ENCODE measurements around the gene IGSF22.
A peak's percentile ranks its signal among the peaks of the same experiment; 100 is the strongest.

The IGSF22 gene

DNA sequence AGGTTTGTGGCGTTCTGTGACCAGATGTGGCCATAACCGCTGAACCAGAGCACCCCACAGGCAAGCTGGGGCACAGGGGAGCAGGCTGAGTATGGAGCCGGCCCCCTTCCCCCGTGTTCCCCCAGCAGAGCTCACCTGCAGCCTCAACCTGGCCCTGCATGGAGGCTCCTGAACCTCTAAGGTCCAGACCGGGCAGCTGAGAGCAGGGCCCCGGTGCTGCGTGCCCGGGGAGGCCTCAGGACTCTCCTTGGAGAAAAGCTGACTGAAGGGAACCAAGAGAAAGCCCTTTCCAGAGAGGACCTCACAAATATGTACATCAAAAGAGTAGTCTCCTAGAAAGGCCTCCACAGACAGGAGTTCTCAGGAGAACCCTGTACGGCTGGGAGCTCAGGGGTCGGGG lies 17.4 kb upstream of the IGSF22 start:
- no peak for DNase-seq

- DNase-seq = no peak
These were observed 15.8 kb upstream of the IGSF22 start for GRCh38 chr11:18741783-18742182.

GRCh38 chr11:18739685-18740084 lies 13.7 kb upstream of the IGSF22 start:
- no peak for DNase-seq

GRCh38 chr11:18737642-18738041 lies 11.7 kb upstream of the IGSF22 start:
- no peak for DNase-seq

GRCh38 chr11:18736590-18737148 lies 10.7 kb upstream of the IGSF22 start:
- no peak for DNase-seq

DNA sequence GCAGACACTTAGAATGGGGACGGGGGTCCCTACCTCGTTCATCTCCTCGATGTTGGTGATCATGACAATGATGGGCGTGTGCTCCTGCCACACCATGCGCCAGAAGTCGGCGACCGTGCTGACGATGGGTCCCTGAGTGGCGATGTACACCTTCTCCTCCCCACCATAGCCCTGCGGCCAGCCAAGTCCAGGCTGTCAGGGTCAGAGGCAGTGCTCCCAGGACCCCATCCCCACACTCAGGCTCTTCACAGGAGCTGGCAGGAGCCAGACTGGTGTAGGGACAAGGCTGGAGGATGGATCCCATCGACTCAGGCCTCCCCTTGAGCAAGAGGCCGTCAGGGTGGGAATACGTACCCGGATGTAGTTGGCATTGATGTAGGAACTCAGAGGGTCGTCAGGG lies 7.2 kb upstream of the IGSF22 start:
- DNase-seq = no peak

DNA sequence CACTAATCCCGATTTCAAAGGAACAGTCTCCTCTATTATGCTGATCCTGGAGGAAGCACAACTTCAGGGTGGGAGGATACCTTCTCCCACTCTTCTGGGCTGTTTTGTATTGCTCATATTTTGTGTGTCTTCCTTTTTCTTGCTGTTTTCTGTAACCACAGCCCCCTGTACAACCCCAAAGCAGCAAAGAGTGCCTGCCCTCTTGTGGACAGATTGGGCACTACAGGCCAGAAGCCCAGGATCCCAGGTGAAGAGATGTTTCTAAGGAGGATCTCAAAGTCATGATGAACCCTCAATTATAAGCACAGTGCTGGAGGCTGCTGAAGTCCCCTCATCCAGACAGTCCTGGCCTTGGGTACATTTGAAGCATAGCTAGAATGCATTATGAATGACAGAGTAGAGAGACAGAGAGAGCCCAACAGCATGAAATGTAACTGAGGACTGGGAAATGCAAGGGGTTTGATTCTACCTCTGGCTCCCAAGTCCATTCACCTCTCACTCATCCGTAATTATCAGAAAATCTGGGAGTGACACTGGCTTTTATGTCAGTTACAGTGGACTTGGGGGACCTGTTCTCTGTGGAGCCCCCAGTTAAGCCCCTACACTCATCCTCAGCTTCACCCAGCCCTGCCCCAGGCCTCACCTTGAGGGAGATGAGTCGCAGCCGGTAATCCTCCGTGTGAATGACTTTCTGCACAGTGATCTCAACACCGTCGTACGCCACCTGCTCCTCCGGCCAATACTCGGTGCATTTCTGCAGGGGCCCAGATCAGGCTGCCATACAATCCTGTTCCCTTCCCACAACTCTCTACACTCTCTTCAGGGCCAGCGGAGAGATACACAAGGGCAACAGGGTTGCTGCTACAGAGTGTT lies 6.2 kb upstream of the IGSF22 start:
- DNase-seq = peak; percentile 51

DNA sequence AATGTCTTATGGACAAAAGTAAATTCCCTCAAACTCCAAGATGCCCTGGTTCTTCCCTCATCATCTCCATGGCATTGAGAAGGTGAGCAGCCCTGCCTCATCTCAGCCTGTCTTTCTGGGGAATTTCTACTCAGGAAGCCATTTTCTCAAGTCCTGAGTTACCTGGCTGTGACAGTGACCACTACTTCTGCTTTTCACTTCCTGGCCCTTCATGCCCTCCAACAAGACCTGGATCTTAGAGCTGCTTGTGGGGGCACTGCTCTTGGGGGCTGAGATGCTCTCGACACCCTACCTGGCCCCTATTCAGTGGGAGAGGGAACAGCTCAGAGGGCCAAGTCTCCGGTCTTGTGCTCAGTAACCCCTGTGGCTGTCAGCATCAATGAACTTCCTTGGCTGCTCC lies 5.5 kb upstream of the IGSF22 start:
- no peak for DNase-seq

DNA sequence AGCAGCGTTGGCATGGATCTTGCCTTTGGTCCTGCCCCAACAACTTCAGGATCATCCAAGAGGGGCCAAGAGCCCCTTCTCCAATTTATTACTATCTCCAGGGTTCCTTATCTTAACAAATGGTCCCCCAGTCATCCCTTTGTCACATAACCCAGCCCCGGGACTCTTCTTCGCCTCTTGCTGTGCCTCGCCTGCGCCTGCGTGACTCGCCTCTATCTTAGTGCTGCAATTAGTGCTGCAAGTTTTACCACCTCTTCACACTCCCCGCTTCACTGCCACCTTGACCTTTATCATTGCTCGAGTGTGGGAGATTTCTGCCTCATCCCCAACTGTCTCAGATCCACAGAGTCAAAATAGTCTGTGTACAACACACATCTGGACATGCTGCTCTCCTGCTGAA lies 4.0 kb upstream of the IGSF22 start:
- DNase-seq = no peak

DNA sequence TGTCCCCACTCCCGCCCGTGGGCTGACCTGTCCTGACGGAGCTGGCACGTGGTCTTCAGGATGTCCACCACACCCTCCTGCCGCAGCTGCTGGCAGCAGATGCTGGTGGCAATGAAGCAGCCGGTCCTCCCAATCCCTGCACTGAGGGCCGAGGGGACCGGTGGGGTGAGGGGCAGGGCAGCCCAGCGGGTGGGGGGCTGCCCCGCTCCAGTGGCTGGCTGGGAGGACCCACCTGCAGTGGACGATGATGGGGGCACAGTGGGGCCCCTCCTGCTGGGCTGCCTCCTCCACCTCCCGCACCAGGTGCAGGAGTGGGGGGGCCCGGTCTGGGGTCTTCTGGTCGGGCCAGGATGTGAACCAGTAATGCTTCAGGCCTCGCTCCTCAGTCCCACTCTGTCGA lies 3.4 kb upstream of the IGSF22 start:
- DNase-seq = no peak

- no peak for DNase-seq
These were observed 2.7 kb upstream of the IGSF22 start for GRCh38 chr11:18728658-18729057.

DNA sequence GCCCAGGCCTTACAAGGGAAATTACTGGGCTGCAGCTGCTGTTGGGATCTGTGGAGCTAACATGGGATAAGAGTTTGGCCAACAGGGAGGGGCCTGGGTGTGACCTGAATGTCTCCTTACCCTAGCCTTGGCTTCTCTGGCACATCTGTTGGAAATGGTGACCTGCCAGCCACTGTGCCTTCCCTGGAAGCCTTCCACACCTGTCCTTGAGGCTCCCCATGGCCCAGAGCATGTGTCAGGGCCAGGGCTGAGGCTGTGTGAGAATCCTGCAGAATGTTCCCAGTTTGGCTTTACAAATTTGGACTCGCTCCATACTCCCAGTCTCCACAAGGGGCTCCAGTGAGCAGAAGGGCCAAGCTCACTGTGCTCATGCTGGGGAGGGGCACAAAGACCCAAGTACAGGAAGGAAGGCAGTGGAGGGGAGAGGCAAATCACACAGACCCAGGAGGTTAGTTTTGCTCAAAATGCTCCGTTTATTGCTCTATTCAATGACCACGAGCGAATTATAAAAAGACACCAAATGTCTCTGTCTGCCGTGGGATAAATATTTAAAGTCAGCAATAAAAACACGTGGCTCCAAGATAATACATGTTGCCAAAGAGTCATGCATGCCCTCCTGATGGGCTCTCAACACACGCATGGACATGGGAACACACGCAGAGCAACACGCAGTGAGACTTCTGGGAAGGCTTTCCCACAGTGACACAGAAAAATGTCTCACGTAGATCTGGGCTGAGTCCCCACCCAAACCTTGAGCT lies 1.7 kb upstream of the IGSF22 start:
- peak; percentile 4 for DNase-seq

GRCh38 chr11:18723991-18724390 lies 2.0 kb downstream of the IGSF22 start:
- DNase-seq = no peak

DNA sequence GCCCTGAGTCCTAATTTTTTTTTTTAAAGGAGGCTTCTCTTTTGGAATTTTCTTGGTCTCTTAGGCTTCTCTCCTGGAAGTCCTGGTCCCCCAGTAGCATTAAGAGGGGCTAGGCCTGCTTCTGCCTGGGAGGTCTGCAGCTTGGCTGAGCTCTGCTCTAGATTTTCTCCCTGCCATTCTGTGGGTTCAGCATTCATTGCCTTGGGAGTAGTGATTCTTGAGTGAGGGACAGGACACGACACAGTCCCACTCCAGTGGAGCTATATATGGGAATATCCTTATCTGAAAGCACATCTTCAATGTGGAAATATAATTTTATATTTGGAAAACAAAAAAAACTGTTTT lies 3.7 kb downstream of the IGSF22 start:
- DNase-seq = no peak

DNA sequence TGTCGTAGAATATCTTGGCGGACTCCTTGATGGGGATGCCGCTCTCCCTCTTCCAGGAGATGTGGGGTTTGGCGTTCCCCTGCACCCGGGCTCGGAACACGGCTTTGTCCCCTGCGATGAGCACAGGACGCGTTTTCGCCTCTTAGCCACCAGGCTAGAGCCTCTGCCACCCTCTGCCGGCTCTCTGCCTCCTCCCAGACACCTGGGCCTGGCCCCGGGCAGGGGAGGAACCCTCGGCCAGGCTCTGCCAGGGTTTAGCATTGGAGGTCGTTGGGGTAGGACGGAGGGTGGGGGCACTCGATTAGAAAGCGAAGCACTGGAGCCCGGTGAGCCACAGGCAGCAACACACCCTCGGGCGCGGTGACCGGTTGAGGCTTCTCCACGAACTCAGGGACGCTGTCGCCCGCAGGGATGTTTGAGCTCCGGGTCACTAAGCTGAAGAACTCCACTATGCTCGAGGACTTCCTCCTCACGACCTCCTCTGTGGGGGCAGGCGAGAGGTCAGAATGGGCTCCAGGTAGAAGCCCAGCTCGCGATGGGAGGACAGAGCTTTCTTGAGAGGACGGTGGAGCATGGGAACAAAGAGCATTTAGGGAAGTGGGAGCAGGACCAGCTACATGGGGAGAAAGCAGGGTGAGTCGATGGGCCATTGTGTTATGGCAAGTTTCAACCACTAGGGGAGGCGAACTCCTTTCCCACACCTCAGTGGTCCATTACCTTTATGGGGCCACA lies 4.3 kb downstream of the IGSF22 start:
- peak; percentile 22 for DNase-seq

DNA sequence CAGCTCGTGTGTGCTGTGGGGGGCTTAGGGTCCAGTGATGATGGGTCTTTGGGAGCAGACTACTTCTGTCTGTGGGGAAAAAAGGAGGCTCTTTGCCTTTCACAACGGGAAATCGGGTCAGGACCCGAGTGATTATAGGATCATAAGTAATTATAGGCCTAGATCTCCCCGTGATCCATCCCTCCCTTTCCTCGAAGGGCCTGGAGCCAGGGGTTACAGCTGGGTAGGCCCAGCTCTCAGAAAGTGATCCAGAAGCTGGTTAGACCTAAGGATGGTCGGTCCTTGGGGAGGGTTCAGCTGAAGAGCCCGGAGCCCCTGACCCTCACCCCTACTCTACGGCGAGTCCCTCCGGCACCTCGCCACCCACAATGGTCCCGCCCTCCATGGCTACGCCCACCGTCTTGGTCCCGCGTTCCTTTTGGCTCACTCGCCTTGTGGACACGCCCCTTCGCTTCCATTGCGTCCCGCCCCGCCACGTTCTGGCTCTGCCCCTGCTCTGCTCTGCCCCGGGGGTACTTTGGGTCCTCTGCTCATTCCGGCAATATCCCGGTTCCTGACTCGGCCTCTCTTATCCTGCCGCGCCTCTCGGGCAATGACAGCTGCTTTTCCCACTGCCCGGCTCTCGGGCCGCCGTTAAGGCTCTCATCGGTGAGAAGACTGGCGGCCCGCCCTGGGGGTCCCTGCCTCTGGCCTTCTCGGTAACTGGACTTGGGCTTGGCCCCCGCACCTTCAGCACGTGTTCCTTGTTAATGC lies 5.0 kb downstream of the IGSF22 start:
- DNase-seq = peak; percentile 40

DNA sequence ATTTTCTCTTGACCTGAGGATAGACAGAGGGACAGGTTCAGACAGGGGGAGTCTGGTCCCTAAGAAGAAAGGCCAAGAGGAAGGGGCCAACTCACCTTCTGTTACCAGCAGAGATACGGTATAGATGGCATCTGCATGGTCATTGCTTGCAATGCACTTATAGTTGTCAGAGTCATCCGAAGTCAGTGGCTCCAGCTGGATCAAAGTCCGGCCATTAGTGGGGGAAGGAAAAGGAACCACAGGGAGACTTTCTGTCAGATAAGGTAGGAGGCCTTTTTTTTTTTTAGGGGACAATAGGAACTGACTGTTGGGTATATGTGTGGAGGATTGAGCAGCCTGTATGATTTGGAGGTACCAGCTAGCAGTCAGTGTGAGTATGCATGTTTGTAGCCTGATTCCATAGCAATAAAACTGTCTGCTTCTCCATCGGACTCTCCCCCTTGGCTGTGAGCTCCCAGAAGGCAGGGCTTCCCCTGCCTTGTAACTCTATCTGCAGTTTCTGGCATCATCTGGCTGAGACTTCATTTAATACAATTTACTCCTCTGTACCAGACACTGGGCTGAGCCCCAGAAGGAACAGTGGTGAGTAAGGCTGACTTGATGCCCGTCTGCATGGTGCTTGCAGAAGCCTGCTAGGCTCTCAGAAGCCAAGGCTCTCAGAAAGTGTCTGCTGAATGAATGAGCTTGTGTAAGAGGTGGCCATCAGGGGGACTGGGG lies 5.7 kb downstream of the IGSF22 start:
- DNase-seq = no peak

DNA sequence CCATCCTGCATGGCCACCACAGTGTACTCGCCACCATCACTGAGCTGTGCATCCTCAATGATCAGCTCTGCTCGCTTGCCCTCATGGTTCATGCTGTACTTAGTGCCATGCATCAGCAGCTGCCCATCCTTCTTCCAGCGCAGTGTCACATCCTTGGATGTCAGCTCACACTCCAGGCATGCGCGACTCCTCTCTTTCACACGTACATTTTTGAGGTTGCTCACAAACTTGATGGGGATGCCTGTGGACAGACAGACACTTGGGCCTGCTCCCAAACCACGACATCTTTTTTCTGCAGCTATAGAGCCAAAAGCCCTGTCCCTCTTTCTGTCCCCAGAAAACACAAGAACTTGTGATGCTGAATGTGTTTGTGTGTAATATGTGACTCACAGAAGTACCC lies 10.5 kb downstream of the IGSF22 start:
- no peak for DNase-seq

GRCh38 chr11:18714443-18714780 lies 11.6 kb downstream of the IGSF22 start:
- DNase-seq = no peak

- DNase-seq = no peak
These were observed 12.1 kb downstream of the IGSF22 start for GRCh38 chr11:18713646-18714442.

DNA sequence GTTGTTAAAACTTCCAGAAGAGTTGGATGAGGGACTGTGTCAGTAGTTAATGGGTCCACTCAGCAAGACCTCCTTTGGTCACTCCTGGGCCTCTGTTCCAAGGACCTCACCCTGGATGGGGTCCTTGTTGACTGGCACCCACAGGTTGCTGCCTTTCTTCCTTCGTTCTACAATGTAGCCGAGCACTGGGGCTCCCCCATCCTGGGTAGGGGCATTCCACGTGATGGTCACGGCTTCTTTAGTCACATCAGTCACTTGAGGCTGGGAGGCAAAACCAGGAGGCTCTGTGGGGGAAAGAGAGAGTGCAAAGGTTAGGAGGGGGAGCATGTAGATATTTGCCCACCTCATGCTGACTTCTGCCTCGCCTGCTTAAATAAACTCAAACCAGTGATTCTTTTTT lies 15.4 kb downstream of the IGSF22 start:
- no peak for DNase-seq
